MCF 10A (cell line): ENCODE measurements around the gene MC3R. TPM values are rescaled to one million over a fixed set of nuclear protein-coding genes. Genes with fewer than 3 reads are reported as not detected.
A peak's percentile ranks its signal among the peaks of the same experiment; 100 is the strongest.

Experiments used
- BruUV-seq: library from RNA; stranded (reverse); fragments of 400-500 nt; replicated peaks from 2 replicates; lab custom pipeline; 2021; lab: Mats Ljungman, UMichigan
- CTCF ChIA-PET: fragments of 300-600 bp; sonication (Branson Sonifier 250); formaldehyde crosslinking; extraction: SDS; loops from one replicate; lab custom pipeline; 2021; ENCODE audit warnings: antibody characterized with exemption, inconsistent platforms; lab: Yijun Ruan, JAX
- POLR2A ChIA-PET: fragments of 300-600, 350-650 bp; sonication (Branson Sonifier 250); formaldehyde crosslinking; extraction: SDS; loops from one replicate; lab custom pipeline; 2020; ENCODE audit warnings: antibody characterized with exemption, inconsistent platforms; lab: Yijun Ruan, JAX
- DNase-seq: peaks from one replicate; pipeline ENCODE4 v3.0.0-alpha.2; 2018; ENCODE audit not compliant: unreplicated experiment
- H3K27ac Mint-ChIP-seq: one replicate; pipeline ENCODE4 v1.8.0; 2022; ENCODE audit warnings: mild to moderate bottlenecking, low read depth, mixed read lengths; ENCODE audit not compliant: unreplicated experiment
- H3K27me3 Mint-ChIP-seq: one replicate; pipeline ENCODE4 v1.8.0; 2022; ENCODE audit warnings: mixed read lengths; ENCODE audit not compliant: insufficient read depth, unreplicated experiment
- H3K36me3 Mint-ChIP-seq: one replicate; pipeline ENCODE4 v1.8.0; 2022; ENCODE audit warnings: mild to moderate bottlenecking, moderate library complexity, mixed read lengths; ENCODE audit not compliant: insufficient read depth, unreplicated experiment
- H3K4me1 Mint-ChIP-seq: one replicate; pipeline ENCODE4 v1.8.0; 2022; ENCODE audit warnings: mixed read lengths; ENCODE audit not compliant: insufficient read depth, unreplicated experiment
- H3K4me3 Mint-ChIP-seq: one replicate; pipeline ENCODE4 v1.8.0; 2022; ENCODE audit warnings: mild to moderate bottlenecking, moderate library complexity, mixed read lengths; ENCODE audit not compliant: unreplicated experiment
- H3K9me3 Mint-ChIP-seq: one replicate; pipeline ENCODE4 v1.8.0; 2022; ENCODE audit warnings: mixed read lengths; ENCODE audit not compliant: unreplicated experiment
- intact Hi-C: fragments of 100-400 bp; cut with micrococcal nuclease; formaldehyde crosslinking; loops from 2 replicates; pipeline ENCODE4 v1.14.1; 2022
- total RNA-seq: library from RNA; stranded (reverse); gene quantifications from 2 replicates; pipeline ENCODE4 v1.2.3, GENCODE V29; 2022
- TF ChIP-seq, protein P1 (sequence below): fragments of 200-600 bp; IDR thresholded peaks from one replicate; pipeline ENCODE4 v1.8.0; 2022; ENCODE audit warnings: antibody characterized with exemption, mild to moderate bottlenecking; ENCODE audit not compliant: unreplicated experiment

MC3R gene
- total RNA-seq, 1 experiment from 2014 or later = not detected

DNA sequence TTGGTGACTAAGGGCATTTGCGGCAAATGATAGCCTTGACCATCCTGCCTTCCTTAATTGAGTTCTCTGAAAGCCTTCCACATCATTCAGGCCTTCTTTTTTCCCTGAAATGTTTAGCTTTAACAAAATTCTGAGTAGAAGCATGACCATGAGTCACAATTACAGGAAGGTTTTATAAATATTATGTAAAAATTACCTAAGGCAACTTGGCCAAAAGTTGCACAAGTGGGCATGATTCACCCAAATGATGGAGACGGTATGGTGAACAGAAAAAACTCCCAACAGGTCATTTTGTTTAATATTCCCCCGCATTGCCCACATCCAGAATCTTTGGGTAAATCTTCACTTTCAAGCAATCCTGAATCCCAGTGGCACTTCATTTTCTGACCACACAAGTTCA lies 37.0 kb downstream of the MC3R start:
- BruUV-seq = no TSS peak

GRCh38 chr20:56289652-56290051 lies 41.1 kb downstream of the MC3R start:
- Mint-ChIP-seq H3K9me3 (no peaks in the 10 kb centered on the region), H3K27me3 (no peaks in the 10 kb centered on the region), H3K4me3 (no peak overlapping the region), H3K4me1 (peaks cover 23% of the 10 kb centered on the region), H3K27ac (no peak overlapping the region), H3K36me3 (no peaks in the 10 kb centered on the region)
- TF ChIP-seq, protein P1, sequence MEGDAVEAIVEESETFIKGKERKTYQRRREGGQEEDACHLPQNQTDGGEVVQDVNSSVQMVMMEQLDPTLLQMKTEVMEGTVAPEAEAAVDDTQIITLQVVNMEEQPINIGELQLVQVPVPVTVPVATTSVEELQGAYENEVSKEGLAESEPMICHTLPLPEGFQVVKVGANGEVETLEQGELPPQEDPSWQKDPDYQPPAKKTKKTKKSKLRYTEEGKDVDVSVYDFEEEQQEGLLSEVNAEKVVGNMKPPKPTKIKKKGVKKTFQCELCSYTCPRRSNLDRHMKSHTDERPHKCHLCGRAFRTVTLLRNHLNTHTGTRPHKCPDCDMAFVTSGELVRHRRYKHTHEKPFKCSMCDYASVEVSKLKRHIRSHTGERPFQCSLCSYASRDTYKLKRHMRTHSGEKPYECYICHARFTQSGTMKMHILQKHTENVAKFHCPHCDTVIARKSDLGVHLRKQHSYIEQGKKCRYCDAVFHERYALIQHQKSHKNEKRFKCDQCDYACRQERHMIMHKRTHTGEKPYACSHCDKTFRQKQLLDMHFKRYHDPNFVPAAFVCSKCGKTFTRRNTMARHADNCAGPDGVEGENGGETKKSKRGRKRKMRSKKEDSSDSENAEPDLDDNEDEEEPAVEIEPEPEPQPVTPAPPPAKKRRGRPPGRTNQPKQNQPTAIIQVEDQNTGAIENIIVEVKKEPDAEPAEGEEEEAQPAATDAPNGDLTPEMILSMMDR = no peak
- intact Hi-C loops = no loop called here
- ChIA-PET CTCF (interaction anchor here (0.6 to 2.0 kb wide), 9 partner anchors 38 to 1986 kb away, joined by 3 to 11 read pairs (median 4); partner anchors contain the start of genes FAM210B and MC3R), POLR2A (interaction anchor here (1.4 to 2.8 kb wide), 2 partner anchors 28 to 69 kb away, joined by 4 to 17 read pairs; partner anchors contain the start of gene FAM210B)
- peak; percentile 40 for DNase-seq
- no TSS peak for BruUV-seq

More for the DNA sequence above, 37.0 kb downstream of the MC3R start:
- H3K9me3 Mint-ChIP-seq = peaks cover 4% of the 10 kb centered on the region
- ChIA-PET POLR2A (interaction anchor here (1.2 to 2.9 kb wide), 6 partner anchors 17 to 107 kb away, joined by 3 to 23 read pairs (median 5); partner anchors contain the start of genes AURKA, CSTF1 and FAM210B), CTCF (interaction anchor here (1.3 to 2.2 kb wide), 2 partner anchors 64 to 74 kb away, joined by 5 to 11 read pairs; partner anchors contain the start of gene FAM210B)
- no peaks in the 10 kb centered on the region for H3K36me3 Mint-ChIP-seq
- DNase-seq = peak; percentile 84
- H3K27ac Mint-ChIP-seq = peak overlapping the region; percentile 79
- H3K4me3 Mint-ChIP-seq = no peak overlapping the region
- intact Hi-C loops = loop anchor here (2.0 kb wide), 1 partner anchor 63 kb away; no protein-coding TSS in a partner anchor
- TF ChIP-seq, protein P1 = no peak
- H3K4me1 Mint-ChIP-seq = peaks cover 24% of the 10 kb centered on the region
- no peaks in the 10 kb centered on the region for H3K27me3 Mint-ChIP-seq

DNA sequence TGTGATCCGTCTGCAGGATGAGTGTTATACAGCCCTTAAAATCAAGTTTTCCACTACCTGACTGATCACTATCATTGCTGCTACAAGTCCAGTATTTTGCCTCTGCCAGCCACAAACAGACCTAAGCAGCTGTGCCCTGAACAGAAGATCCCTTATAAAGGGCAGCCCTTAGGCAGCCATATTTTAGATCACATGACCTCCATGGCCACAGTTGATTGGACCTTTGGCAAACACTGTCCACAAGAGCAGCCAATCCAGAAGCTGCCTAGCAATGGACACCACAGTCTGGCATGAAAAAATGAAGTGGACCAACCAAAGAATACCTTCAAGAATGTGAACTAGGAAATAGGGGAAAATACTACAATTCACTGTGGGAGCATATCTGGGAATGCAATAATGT lies 50.8 kb downstream of the MC3R start:
- no peak for DNase-seq
- Mint-ChIP-seq H3K4me1 (no peaks in the 10 kb centered on the region), H3K27ac (no peak overlapping the region), H3K27me3 (peaks cover 38% of the 10 kb centered on the region), H3K36me3 (no peaks in the 10 kb centered on the region), H3K9me3 (no peaks in the 10 kb centered on the region), H3K4me3 (no peak overlapping the region)
- intact Hi-C loops = no loop called here
- TF ChIP-seq, protein P1 = no peak
- ChIA-PET POLR2A (interaction anchor here (1.0 kb wide), 1 partner anchor 16 kb away, joined by 3 read pairs; no protein-coding TSS in a partner anchor), CTCF (no interaction called here)
- no TSS peak for BruUV-seq

Other genes starting within 250 kb of the MC3R start
- gene CBLN4, start 243.2 kb upstream of the MC3R start, total RNA-seq = not detected in 2 replicates
- 37.7 and 38.2 TPM in 2 replicates for gene FAM210B, start 110.2 kb downstream of the MC3R start, total RNA-seq
- 65.8 and 75.3 TPM in 2 replicates for gene AURKA, start 143.5 kb downstream of the MC3R start, total RNA-seq
- 30.1 and 35.1 TPM in 2 replicates for gene CSTF1, start 143.9 kb downstream of the MC3R start, total RNA-seq
- gene CASS4, start 163.5 kb downstream of the MC3R start, total RNA-seq = not detected in 2 replicates
- 66.4 and 72.8 TPM in 2 replicates for gene RTF2, start 219.9 kb downstream of the MC3R start, total RNA-seq